ENCODE measurements around the gene FGF3. TPM values are rescaled to one million over a fixed set of nuclear protein-coding genes. Genes with fewer than 3 reads are reported as not detected.

FGF3 gene
- total RNA-seq, 1 donor from 2014 or later, result not detected

DNA sequence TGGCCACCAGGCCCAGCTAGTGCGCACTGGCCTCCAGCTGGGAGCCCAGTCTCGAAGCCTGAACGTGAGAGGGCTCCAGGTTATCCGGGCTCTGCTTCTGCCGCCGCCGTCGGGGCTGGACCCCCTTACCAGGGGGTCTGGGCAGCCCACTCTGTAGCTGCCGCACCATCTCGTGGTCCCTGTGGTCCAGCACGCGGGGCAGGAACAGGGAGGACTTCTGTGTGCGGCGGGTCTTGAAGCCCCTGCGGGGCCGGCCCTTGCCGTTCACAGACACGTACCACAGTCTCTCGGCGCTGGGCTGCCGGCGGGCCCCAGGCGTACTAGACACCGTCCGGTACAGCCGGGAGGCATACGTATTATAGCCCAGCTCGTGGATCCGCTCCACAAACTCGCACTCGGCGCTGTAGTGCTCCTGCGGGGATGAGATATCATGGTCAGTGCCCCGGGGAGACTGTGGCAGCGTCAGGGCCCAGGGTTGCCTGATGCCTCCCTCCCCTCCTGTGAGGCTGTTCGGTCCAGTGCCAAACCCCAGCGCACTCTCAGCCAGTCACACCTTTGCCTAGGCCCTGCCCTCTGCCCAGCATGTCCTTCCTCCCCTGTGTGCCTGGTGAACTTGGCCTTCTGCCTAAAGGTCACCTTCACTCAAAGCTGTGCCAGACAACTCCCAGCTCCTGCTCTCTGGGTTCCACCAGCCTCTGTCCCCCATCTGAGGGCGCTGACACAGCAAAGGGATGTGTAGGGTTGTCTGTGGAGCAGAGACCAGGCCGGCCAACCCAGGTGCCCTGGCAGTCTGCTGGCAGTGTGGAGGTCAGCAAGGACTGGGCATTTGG, 8.7 kb downstream of the FGF3 start:
- no peaks in the 10 kb centered on the region for H3K9me3 ChIP-seq
- H3K27me3 ChIP-seq, result peaks cover 11% of the 10 kb centered on the region
- no peak for DNase-seq
- intact Hi-C loops (cut with DNase I), result no loop called here
- TF ChIP-seq, protein P1, sequence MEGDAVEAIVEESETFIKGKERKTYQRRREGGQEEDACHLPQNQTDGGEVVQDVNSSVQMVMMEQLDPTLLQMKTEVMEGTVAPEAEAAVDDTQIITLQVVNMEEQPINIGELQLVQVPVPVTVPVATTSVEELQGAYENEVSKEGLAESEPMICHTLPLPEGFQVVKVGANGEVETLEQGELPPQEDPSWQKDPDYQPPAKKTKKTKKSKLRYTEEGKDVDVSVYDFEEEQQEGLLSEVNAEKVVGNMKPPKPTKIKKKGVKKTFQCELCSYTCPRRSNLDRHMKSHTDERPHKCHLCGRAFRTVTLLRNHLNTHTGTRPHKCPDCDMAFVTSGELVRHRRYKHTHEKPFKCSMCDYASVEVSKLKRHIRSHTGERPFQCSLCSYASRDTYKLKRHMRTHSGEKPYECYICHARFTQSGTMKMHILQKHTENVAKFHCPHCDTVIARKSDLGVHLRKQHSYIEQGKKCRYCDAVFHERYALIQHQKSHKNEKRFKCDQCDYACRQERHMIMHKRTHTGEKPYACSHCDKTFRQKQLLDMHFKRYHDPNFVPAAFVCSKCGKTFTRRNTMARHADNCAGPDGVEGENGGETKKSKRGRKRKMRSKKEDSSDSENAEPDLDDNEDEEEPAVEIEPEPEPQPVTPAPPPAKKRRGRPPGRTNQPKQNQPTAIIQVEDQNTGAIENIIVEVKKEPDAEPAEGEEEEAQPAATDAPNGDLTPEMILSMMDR (IDR thresholded peaks at IDR 0.05), result no peak
- no peaks in the 10 kb centered on the region for H3K36me3 ChIP-seq
- no peak overlapping the region for H3K4me3 ChIP-seq
- H3K4me1 ChIP-seq, result no peaks in the 10 kb centered on the region
- no peak overlapping the region for H3K27ac ChIP-seq
- no peak for ATAC-seq

DNA sequence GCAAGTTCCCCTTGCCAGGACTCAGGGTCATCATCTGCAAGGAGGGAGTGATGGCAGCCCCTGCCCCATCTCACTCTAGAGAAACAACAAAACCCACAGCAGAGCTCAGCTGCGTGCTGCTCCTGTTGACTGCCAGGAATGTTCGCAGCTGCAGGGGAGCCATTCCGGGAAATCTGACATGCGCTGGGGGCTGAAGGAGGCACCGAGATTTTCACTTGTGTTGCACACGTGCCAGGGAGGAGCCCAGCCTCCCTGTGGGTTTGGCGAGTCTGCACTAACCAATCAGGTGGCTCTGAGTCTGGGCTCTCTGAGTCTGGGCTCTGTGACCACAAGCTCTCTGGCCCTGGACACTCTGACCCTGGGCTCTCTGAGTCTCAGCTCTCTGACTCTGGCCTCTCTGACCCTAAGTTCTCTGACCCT, 10.5 kb downstream of the FGF3 start:
- Histone ChIP-seq H3K4me1 (no peaks in the 10 kb centered on the region), H3K9me3 (no peaks in the 10 kb centered on the region), H3K27me3 (peaks cover 8% of the 10 kb centered on the region), H3K27ac (no peak overlapping the region), H3K36me3 (no peaks in the 10 kb centered on the region), H3K4me3 (no peak overlapping the region)
- DNase-seq (no peak), ATAC-seq (no peak)
- intact Hi-C loops (cut with DNase I), result no loop called here
- TF ChIP-seq, protein P1 (IDR thresholded peaks at IDR 0.05), result no peak

DNA sequence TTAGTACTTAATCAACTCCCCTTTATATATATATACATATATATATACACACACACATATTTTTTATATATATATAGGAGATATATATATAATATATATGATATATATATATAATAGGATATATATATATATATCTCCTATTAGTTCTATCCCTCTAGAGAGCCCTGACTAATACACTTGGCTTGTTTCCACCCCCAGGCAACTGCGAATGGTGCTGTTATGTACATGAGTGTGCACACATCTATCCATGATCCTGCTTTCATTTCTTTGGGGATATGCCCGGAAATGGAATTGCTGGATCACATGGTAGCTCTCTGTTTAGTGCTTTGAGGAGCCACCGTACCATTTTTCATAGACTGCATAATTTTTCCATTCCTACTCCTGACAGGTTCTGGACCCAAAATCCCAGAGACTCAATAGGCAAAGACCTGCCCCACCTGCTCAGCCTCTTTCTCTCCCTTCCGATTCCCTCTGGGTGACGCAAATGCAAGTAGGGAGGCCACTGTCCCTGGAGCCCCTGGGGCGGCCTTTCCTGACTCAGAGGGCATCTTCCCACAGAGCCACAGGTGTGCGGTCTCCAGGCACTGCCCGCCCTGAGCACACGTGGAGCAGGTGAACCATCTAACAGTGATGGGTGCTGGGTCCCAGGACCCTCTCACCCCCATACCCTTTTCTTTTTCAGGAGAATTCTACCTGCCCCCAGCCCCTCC, 12.0 kb downstream of the FGF3 start:
- Histone ChIP-seq H3K4me1 (no peaks in the 10 kb centered on the region), H3K27ac (no peak overlapping the region), H3K27me3 (peaks cover 8% of the 10 kb centered on the region), H3K4me3 (no peak overlapping the region), H3K9me3 (no peaks in the 10 kb centered on the region), H3K36me3 (no peaks in the 10 kb centered on the region)
- TF ChIP-seq, protein P1 (IDR thresholded peaks at IDR 0.05), result no peak
- DNase-seq, result no peak
- no peak for ATAC-seq
- intact Hi-C loops (cut with DNase I), result no loop called here

DNA sequence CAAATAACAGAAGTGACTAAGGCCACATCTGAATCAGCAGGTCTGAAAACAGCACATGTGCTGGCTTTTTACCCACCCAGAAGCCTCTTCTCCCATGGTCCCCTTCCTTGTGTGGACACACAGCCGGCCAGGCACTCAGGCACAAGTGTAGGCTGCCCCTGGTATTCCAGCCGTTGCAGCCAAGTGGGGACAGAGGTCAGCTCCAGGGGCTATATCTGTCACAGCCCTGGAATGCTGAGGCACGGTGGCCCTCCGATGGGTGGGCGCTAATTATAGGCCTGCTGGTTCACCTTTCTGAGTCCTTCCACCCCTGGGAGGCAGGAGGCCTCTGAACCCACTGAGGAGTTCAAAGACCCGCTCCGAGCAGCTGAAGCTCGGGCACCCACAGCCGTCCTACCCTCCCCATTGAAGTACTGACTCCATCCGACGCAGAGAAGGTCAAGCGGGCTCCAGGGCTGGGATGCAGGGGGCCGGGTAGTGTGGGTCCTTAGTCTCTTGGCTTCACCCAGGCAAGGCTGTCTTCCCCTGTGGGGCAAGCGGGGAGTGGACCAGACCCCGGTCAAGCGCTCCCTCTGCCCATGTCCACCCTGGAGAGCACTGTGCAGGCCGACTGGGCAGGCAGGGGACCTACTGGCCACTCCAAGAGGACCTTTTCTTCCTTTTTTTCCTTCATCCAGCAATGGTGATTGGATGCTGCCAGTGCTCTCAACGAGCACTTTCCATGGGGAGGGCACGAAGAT, 14.3 kb downstream of the FGF3 start:
- ATAC-seq, result no peak
- TF ChIP-seq, protein P1 (IDR thresholded peaks at IDR 0.05), result no peak

DNA sequence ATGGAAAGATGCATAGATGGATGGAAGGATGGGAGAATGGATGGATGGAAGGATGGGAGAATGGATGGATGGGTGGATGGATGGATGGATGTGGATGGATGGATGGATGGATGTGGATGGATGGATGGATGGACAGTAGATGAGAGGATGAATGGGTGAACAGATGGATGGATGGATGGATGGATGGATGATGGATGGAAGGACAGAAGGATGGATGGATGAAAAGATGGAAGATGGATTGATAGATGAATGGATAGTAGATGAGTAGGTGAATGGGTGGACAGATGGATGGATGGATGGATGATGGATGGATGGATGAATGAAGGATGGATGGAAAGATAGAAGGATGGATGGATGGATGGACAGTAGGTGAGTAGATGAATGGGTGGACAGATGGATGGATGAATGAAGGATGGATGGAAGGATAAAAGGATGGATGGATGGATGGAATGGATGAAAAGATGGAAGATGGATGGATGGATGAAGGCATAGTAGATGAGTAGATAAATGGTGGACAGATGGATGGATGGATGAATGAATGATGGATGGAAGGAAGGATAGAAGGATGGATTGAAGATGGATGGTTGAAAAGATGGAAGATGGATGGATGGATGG, 15.5 kb downstream of the FGF3 start:
- Histone ChIP-seq H3K4me1 (no peaks in the 10 kb centered on the region), H3K9me3 (no peaks in the 10 kb centered on the region), H3K27me3 (peaks cover 3% of the 10 kb centered on the region), H3K4me3 (no peak overlapping the region), H3K36me3 (no peaks in the 10 kb centered on the region), H3K27ac (no peak overlapping the region)
- DNase-seq (no peak), ATAC-seq (no peak)
- intact Hi-C loops (cut with DNase I), result no loop called here
- TF ChIP-seq, protein P1 (IDR thresholded peaks at IDR 0.05), result no peak

More for the DNA sequence above, 14.3 kb downstream of the FGF3 start:
- peaks cover 8% of the 10 kb centered on the region for H3K27me3 ChIP-seq
- no peaks in the 10 kb centered on the region for H3K4me1 ChIP-seq
- no peaks in the 10 kb centered on the region for H3K36me3 ChIP-seq
- no peak overlapping the region for H3K27ac ChIP-seq
- DNase-seq, result no peak
- H3K9me3 ChIP-seq, result no peaks in the 10 kb centered on the region
- intact Hi-C loops (cut with DNase I), result no loop called here
- no peak overlapping the region for H3K4me3 ChIP-seq

Measured in upper lobe of right lung (tissue), 1 donor.